HG03342 (cell line): ENCODE data around the gene DNAH9.

Experiments used
- ATAC-seq: cut with Tn5 transposase; IDR thresholded peaks from one replicate; pipeline ENCODE4 v1.9.1; 2021; ENCODE audit warnings: mild to moderate bottlenecking, moderate library complexity; ENCODE audit not compliant: unreplicated experiment

DNAH9 gene

GRCh38 chr17:11836508-11836907 lies 238.2 kb downstream of the DNAH9 start:
- ATAC-seq = no peak

DNA sequence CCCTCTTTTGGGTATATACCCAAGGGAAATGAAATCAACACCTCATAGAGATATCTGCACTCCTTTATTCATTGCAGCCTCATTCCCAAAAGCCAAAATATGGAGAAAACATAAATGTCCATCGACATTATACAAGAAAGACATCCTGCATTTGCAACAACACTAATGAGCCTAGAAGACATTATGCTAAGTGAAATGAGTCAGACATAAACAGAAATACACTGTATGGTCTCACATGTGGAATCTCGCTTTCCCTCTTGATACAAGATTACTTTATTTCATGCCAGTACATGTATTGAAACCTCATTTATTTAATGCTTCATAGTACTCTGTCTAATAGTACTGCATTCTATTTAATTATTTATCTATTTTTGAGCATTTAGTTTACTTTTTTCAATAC lies 241.8 kb downstream of the DNAH9 start:
- no peak for ATAC-seq

DNA sequence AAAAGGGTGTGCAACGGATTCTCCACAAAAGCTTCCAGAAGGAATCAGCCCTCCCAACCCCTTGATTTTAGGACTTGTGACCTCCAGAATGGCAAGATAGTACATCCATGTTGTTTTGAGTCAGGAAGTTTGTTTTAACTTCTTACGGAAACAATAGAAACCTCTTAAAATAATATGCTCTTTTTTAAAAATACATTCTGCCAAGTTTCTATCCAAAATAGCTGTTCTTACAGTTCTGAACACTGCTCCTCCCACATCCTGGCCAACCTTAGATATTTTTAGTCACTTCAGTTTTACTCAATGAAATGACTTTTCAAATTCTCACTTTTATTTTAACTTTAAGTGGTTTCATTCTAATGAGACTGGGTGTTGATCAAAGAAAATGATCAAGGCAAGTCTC lies 242.6 kb downstream of the DNAH9 start:
- no peak for ATAC-seq

DNA sequence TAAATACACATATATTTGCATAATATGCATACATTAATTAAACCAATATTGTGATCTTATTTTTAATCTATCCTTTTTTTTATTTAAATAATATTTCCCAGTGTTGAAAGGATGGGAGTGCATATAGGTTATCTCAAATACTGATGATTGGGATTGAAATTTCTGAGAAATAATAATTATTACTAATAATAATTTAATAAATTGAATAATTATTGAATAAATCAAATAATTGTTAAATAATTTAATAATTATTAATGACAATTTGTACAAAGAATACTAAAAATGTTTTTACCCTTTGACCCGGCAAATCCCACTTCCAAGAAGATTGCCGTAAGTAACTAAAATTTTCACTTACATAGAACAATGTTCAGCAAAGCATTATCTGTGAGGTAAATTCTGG lies 250.1 kb downstream of the DNAH9 start:
- no peak for ATAC-seq

DNA sequence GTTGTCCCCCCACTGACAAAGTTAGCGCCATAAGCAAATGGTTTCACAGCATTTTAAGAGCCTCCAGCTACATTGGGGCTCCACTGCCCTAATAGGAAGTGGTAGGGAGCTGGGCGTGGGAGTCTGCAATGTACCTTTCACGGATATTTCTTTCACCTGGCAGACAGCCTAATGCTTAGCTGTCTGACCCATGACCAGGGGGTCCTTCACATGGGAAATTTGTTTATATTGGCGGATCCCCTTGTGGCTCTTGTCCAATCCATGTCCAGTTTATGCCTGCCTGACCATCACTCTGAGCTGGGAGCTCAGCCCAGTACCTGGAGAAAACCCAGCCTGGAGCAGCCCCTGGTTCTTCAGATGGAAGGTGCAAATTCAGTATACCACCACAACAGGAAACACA lies 254.0 kb downstream of the DNAH9 start:
- no peak for ATAC-seq

- ATAC-seq = no peak
Observed at GRCh38 chr17:11852912-11853311, 254.6 kb downstream of the DNAH9 start.

DNA sequence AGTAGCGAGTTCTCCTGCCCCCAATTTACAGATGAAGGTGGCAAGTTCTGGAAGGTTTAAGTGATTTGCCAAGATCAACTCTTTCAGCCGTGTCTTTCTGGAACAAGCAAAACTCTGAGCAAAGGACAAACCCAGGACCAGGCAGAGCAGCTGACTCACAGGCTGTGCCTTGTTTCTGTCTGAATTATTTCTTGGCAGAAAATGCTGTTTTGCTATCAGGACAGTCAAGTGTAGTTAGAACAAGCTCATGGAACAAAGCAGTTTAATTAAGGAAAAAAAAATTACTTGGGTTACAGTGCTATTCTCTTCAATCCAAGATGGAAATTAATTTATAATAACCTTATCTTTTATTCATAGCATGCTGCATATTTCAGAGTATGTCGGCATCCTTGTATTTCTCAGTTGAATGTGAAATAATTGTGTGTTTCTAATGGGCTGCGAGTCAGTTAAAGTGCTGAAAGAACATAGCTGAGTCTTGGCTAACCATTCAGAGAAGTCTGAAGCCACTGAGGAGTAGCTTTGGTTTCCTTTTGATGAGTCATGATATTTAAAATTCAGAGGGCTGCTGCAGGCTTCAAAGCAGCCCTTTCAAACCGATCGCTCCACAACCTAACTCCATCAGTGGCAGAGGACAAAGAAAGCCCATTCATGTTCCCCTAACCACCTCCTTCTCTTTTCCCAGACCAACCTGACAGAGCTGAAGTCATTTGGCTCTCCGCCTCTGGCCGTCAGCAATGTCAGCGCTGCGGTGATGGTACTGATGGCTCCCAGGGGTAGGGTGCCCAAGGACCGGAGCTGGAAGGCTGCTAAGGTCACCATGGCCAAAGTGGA lies 255.3 kb downstream of the DNAH9 start:
- ATAC-seq = no peak

DNA sequence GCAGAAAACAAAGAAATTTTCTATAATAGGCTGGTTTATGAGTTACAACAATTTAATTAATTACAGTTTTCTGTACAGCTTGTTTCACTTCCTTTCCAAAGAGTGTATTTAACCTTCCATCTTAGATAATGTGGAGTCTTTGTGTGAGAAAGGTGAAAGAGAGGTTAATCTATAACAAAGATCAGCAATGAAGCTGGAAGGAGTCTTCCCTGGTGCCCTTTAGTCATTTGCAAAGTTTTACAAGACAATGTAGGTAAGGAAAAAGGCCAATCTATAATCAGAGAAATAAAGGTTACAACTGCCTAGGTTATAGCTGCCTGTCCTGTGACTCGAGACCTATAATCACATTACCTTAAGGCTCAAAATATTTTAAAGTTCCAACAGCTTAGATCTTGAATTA lies 257.0 kb downstream of the DNAH9 start:
- no peak for ATAC-seq

- no peak for ATAC-seq
Observed at GRCh38 chr17:11857006-11857405, 258.7 kb downstream of the DNAH9 start.

DNA sequence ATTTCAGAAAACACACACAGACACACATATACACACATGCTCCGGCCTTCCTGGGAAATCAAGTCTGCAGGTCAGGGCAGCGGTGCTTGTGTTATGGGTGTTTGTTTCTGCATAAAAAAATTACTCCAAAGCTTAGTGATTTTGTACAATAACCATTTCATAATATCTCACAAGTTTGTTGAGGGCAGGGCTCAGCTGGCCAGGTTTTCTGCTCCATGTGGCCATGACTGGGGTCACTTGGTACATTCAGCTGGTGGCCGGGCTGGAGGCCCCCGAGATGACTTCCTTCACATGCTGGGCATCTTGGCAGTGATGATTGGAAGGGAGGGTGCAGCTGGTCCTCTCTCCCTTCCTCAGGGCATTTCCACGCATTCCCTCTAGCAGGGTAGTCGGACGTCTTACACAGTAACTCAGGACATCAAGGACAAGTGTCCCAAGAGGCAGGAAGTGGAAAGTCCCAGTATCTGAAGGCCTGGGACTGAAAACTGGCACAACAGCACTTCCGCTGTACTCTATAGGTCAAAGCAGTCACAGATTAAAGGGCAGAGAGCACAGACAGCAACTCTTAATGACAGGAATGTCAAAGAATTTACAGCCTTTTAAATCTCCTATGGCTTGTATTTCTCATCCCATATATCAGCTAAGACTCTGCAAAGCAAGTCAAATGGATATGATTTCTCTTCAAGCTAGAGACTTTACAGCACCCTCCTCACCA lies 271.6 kb downstream of the DNAH9 start:
- no peak for ATAC-seq

- ATAC-seq = no peak
Observed at GRCh38 chr17:11871773-11872172, 273.5 kb downstream of the DNAH9 start.

DNA sequence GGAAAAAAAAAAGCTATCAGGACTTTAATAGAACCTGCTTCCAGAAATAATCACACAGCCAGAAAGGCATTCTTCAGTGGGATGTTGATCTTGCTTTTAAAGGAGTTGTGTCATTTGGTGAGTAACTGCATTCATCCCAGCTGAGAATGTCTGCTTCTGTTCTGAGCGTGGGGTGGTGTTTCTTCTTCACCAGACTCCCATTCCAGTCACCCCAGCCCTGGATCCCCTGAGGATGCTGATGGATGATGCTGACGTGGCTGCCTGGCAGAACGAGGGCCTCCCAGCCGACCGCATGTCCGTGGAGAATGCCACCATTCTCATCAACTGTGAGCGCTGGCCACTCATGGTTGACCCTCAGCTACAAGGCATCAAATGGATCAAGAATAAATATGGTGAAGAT lies 276.5 kb downstream of the DNAH9 start:
- no peak for ATAC-seq

DNA sequence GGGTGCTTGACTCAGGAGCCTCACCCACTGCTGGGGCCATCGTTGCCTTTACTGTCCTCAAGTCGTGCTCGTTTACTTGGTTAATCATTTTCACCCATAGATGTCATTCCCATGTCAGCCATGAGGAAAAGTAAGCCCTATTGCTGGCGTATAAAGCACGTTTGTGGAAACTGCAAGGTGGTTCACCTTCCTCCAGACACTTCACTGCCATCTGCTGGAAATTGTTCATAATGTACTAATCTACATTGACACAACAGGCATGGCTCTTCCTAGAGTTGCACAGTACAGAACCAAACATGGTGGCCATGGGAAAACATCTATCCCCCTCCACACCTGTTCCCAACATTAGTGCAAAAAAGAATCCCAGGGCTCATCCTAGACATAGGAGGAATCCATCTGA lies 282.4 kb downstream of the DNAH9 start:
- ATAC-seq = no peak

GRCh38 chr17:11882716-11883115 lies 284.4 kb downstream of the DNAH9 start:
- no peak for ATAC-seq

DNA sequence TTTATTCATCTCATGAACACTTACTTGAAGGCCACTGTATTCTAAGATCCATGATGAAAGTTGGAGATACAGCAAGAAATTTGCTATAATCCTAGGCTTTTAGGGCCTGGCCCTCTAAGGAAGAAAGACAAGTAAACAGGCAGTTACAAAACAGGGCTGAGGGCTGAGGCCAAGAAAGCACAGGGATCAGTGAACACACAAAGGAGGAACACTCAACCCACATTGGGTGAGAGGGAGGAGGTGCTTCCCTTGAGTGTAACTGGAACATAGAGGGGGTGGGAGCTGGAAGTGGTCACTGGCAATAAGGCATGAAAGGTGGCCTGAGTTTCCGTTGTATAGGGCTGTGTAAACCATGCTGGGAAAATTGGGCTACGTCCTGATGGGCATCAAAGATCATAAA lies 286.8 kb downstream of the DNAH9 start:
- ATAC-seq = no peak

DNA sequence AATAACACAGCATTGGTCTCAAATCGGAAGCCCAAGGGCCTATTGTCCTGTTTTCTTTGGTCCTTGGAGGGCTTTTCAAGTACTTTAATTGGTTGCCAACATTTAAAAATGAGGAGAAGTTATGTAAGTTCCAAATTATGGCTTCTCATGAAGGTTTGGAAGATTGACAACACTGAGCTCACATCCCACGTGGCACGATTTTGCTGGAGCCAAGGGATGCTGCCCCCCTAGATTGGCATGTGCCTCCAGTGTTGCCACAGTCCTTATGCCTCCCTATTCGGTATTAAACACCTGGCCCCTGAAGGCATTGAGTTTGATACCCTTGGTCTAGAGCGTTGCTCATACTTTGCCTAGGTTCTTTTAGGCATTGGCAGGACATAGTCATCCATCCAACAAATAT lies 291.0 kb downstream of the DNAH9 start:
- ATAC-seq = no peak

DNA sequence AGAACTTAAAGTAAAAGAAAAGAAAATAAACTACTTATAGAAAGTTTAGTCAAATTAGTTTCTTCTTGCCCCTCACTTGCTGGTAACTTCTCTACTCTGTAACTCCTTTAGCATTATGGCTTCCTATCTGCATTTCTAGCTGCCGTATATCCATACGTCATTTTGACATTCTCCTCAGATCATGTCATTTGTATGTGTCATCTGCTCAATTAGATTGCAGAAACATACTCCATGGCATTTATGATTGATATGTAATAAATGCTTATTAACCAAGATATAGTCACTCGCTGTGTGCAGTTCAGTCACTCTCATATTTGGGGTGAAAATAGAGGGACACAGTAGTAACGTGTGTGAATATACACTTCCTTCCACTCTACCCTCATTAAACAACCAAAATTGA lies 295.6 kb downstream of the DNAH9 start:
- ATAC-seq = no peak

GRCh38 chr17:11896199-11896598 lies 297.9 kb downstream of the DNAH9 start:
- ATAC-seq = no peak

GRCh38 chr17:11898526-11899235 lies 300.4 kb downstream of the DNAH9 start:
- ATAC-seq = no peak

GRCh38 chr17:11899537-11899942 lies 301.3 kb downstream of the DNAH9 start:
- no peak for ATAC-seq

DNA sequence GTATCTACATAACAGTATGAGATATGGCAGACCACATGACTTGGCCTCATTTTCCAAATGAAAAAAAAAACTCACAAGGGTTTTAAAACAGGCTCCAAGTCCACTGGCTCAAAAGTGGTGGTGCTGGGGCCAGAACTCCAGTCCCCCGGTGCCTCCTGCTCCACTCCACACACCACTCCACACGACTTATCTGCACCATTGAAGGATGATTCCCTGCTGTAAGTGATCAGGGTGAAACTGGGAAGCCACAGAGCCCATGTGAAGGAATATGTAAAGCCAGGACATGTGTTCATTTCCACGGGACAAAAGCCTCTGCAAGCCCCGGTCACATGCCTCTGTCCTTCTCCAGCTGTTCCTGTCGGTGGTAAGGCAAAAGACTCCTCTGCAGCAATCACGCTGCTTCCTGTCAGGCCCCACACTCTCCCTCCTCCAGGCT lies 301.8 kb downstream of the DNAH9 start:
- ATAC-seq = no peak

DNA sequence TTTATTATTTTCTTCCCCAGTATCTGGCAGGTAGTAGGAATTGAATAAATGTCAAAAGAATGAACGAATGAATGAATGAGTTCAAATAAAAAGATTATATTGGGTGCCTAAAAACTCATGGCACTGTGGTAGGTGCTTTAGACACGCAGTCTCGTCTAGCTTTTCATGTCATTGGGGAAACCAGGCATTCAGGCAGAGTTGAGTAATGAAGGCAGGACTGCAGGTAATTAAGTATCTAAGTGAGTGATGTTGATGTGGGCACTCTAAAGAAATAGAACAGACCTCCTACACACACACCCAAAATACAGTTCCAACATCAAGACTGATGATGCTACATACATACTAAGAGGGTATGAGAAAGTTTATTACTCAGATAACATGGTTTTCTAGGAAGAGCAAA lies 302.4 kb downstream of the DNAH9 start:
- no peak for ATAC-seq
